Activated CD4-positive, alpha-beta T cell treated with anti-CD3 and anti-CD28 coated beads, Interleukin-2, amount 50 U/mL, for 24 hours (primary cell): ENCODE measurements around the gene LRP1.

Source experiments
- DNase-seq, 2 donors: peaks; one replicate each; pipeline ENCODE4 v3.0.0-alpha.2; 2020; ENCODE audit warnings: low read depth in 1 of 2, low spot score in 1 of 2

LRP1 gene

DNA sequence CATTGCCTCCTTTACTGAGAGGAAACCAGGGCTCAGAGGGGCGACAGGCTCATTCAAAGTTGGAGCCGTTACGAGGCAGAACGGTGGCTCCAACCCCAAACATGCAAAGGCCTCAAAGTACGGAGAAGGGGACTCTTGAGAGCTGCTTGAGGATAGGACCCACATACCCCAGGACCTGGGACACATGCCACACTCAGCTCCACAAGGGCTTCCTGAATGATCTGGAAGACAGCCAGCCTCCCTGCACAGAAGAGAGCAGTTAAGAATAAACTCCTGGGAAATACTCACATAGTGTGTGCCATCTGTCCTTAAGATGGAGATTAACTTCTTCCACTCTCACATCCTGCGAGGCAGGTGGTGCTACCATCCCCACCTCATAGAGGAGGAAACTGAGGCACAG lies 61.8 kb downstream of the LRP1 start:
- no peak for DNase-seq

DNA sequence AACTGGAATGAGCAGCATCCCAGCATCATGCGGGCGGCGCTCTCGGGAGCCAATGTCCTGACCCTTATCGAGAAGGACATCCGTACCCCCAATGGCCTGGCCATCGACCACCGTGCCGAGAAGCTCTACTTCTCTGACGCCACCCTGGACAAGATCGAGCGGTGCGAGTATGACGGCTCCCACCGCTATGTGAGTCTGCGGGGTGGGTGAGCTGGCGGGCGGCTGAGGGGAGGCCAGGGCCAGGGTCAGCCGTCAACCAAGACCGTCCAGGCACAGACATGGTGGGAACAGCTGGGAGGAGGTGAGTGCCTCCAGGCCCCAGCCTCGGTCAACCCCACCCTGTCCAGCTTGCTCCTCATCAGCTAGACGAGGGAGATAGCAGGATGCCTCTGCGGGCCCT lies 62.5 kb downstream of the LRP1 start:
- no peak for DNase-seq

DNA sequence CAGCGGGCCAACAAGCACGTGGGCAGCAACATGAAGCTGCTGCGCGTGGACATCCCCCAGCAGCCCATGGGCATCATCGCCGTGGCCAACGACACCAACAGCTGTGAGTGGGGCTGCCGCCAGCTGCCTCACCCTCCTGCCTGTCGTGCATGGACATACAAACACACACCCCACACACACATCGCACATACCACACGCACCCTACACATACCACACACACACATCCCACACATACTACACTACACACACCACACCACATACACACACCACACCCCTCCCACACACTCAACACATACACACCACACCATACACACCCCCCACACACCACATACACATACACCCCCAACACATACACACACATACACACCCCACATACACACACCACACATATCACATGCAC lies 63.1 kb downstream of the LRP1 start:
- no peak for DNase-seq

DNA sequence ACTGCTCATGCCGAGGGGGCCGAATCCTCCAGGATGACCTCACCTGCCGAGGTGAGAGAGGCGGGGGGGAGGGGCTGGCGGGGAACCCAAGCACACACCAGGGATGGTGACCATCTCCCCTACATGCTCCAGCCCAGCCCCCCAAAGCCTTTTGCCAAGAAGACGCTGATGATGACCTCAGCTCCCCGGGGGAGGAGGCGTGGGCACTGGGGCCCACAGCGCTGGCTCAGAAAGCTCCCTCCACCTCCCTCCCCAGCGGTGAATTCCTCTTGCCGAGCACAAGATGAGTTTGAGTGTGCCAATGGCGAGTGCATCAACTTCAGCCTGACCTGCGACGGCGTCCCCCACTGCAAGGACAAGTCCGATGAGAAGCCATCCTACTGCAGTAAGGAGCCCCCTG lies 64.6 kb downstream of the LRP1 start:
- no peak for DNase-seq

DNA sequence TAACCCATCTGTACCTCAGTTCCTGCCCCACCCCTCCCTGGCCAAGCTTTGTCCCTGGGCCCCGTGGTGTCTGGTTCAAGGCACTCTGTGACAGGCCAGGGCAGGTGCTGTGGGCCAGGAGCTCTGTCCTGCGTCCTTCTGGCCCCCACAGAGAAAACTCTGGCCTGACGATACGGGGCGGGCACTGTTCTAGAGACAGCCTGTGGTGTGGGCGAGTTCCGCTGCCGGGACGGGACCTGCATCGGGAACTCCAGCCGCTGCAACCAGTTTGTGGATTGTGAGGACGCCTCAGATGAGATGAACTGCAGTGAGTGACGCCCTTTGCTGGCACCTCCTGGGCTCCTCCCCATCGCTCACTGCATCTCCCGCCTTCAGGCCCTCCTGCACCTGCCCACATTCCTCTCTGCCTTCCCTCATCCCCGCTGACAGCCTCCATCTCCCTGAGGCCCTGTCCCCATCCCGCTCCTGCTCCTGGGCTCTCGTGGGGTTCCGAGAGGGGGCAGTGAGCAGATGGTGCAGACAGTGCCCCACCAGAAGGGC lies 65.5 kb downstream of the LRP1 start:
- DNase-seq, result no peak

DNA sequence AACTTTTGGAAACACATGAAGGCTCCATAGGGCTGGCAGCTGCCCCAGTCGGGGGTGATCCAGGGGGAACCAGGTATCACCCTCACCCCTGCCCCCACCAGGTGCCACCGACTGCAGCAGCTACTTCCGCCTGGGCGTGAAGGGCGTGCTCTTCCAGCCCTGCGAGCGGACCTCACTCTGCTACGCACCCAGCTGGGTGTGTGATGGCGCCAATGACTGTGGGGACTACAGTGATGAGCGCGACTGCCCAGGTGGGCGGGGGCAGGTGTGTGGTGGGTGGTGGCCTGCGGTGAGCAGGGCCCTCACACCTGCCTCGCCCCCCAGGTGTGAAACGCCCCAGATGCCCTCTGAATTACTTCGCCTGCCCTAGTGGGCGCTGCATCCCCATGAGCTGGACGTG lies 66.0 kb downstream of the LRP1 start:
- no peak for DNase-seq

DNA sequence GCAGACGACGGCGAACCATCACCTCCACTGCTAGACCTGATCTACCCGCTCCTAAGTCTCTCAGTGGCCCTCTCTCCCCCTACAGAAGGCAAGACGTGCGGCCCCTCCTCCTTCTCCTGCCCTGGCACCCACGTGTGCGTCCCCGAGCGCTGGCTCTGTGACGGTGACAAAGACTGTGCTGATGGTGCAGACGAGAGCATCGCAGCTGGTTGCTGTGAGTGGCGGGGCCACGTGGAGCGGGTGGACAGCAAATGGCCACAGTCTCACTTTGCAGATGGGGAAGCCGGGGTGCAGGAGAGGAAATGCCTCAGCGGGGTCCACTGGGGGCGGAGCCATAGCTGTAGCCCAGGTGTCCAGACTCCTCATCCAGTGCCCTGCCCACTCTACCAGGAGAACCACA lies 66.9 kb downstream of the LRP1 start:
- no peak for DNase-seq

DNA sequence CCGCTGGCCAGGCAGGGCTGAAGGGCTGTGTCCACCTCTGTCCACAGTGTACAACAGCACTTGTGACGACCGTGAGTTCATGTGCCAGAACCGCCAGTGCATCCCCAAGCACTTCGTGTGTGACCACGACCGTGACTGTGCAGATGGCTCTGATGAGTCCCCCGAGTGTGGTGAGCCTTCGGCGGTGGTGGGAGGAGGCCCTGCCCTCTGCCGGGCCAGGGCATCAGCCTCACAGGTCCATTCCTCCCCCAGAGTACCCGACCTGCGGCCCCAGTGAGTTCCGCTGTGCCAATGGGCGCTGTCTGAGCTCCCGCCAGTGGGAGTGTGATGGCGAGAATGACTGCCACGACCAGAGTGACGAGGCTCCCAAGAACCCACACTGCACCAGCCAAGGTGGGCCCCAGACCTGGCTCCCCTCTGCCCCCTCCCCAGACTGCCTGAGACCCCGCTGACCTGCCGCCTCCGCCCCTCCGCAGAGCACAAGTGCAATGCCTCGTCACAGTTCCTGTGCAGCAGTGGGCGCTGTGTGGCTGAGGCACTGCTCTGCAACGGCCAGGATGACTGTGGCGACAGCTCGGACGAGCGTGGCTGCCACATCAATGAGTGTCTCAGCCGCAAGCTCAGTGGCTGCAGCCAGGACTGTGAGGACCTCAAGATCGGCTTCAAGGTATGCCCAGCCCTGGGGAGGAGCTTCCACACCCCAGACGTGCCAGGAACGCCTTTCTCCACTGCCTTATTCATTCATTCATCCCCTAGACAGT lies 67.5 kb downstream of the LRP1 start:
- DNase-seq, result no peak

DNA sequence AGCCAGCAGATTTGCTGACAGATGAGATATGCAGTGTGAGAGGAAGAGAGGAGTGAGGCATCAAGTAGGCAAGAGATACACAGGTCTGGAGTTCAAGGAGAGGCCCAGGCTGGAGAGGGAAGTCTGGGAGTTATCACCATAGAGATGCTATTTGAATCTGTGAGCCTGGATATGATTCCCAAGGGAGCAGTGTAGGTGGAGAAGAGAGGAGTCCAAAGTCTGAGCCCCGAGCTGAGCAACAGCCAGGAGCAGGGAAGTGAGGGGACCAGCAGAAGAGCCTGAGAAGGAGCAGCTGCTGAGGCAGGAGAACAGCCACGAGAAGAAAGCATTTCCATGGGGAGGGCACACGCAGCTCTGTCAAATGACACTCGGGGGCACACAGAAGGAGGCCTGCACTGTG lies 68.2 kb downstream of the LRP1 start:
- no peak for DNase-seq

DNA sequence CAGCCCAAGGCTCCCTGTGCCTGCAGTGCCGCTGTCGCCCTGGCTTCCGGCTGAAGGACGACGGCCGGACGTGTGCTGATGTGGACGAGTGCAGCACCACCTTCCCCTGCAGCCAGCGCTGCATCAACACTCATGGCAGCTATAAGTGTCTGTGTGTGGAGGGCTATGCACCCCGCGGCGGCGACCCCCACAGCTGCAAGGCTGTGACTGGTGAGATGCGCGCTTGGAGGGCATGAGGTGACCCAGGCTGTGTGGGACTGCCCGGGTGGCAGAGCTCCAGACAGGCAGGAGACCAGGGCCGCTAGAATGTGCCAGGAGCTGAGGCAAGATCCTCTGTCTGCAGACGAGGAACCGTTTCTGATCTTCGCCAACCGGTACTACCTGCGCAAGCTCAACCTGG lies 68.7 kb downstream of the LRP1 start:
- DNase-seq, result no peak

DNA sequence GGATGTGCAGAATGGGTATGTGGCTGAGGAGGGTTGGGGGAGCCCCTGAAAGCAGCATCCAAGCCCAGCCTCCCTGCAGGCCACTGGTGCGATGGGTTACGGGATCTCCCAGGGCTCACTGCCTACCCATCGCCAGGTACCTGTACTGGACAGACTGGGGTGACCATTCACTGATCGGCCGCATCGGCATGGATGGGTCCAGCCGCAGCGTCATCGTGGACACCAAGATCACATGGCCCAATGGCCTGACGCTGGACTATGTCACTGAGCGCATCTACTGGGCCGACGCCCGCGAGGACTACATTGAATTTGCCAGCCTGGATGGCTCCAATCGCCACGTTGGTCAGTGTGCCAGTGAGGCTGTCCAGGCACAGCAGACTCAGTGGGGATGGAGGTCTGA lies 70.0 kb downstream of the LRP1 start:
- DNase-seq, result no peak

DNA sequence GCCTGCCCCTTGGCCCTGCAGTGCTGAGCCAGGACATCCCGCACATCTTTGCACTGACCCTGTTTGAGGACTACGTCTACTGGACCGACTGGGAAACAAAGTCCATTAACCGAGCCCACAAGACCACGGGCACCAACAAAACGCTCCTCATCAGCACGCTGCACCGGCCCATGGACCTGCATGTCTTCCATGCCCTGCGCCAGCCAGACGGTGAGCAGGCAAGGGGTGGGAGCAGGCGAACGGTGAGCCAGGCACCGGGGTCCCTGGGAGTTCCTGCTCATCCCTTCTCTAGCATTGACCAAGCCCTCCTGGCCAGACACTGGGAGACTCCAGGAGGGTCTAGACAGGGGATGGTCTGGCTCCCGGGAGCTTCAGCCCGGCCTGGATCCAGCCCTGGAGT lies 70.9 kb downstream of the LRP1 start:
- no peak for DNase-seq

DNA sequence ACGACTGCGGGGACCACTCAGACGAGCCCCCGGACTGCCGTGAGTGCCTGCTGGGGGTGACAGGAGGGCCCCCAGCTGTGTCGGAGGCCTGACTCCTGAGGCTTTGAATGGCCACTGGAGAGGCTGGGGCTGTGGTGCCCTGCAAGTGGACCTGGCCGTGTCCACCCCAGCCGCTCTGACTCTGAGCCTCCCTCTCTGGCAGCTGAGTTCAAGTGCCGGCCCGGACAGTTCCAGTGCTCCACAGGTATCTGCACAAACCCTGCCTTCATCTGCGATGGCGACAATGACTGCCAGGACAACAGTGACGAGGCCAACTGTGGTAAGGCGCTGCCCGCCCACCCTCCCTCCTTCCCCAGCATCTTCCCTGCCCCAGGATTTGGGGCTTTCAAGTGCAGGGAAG lies 72.2 kb downstream of the LRP1 start:
- DNase-seq, result no peak

DNA sequence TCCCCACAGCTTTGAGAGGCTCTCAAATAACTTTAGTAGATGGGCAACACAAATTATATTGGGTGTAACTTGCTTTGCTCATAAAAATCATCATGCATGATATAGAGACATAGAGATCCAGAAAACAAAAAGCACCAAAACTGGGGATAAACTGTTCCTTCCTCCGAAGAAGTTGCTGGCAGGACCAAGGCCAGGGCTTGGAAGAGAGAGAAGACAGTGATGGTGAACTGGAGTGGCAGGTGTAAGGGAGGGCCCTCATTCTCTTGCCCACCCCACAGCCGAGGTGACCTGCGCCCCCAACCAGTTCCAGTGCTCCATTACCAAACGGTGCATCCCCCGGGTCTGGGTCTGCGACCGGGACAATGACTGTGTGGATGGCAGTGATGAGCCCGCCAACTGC lies 72.9 kb downstream of the LRP1 start:
- no peak for DNase-seq

DNA sequence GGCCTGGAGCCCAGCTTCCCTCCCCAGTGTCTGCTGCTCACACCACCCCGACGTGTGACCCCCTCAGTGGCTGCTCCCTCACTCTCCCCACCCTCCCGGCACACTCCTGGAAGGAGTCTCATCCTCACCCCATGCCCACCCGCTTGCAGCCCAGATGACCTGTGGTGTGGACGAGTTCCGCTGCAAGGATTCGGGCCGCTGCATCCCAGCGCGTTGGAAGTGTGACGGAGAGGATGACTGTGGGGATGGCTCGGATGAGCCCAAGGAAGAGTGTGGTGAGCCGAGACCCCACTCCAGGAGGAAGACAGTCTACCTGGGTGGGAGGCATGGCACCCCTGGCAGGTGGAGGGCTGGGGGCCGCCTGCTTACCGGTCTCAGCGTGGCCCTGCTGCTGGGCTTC lies 73.3 kb downstream of the LRP1 start:
- no peak for DNase-seq

DNA sequence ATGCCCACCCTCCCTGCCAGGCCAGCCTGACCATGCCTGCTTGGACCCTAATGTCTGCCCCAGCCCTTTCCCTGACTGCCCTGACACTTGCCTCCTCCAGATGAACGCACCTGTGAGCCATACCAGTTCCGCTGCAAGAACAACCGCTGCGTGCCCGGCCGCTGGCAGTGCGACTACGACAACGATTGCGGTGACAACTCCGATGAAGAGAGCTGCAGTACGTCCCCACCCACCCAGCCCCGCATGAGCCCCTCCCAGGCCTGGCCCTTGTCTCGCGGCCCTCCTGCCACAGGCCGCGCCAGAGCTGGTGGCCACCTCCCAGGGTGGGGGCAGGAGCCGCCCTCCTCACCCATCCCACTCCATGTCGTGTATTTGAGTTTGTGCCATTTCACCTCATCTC lies 74.0 kb downstream of the LRP1 start:
- DNase-seq, result no peak

DNA sequence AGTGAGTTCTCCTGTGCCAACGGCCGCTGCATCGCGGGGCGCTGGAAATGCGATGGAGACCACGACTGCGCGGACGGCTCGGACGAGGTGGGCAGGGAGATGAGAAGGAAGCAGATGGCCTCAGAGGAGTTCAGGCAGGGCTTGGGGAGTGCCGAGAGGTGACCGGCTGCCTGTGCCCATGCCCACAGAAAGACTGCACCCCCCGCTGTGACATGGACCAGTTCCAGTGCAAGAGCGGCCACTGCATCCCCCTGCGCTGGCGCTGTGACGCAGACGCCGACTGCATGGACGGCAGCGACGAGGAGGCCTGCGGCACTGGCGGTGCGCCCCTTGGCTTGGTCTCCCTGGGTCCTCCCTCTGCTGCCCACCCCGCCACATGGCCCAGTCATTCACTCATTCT lies 74.9 kb downstream of the LRP1 start:
- no peak for DNase-seq

DNA sequence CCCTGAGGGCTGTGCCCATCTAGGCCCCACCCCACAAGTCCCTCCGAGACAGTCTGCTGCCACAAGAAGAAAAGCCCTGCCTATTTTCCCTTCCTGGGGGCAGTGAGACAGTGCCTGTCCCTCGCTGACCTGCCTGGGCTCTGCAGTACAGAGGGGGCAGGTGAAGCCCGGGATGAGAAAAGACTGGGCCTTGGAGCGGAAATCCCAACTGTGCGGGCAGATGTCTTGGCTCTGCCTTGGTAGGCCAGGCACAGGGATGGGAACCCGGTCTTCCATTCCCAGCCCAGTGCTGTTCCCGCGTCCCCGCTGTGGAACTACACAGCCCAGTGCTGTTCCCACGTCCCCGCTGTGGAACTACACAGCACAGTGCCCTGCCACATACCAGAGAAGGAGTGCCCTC lies 75.5 kb downstream of the LRP1 start:
- no peak for DNase-seq

DNA sequence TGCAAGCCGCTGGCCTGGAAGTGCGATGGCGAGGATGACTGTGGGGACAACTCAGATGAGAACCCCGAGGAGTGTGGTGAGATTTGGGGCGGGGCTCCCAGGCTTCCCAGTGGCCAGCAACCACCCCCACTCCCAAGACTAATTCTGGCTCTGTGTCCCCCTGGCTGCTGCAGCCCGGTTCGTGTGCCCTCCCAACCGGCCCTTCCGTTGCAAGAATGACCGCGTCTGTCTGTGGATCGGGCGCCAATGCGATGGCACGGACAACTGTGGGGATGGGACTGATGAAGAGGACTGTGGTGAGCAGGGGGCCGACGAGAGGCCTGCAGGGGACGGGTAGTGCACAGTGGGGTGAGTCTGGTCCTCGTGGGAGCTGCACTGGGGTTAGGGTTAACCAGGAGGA lies 76.2 kb downstream of the LRP1 start:
- DNase-seq, result no peak

DNA sequence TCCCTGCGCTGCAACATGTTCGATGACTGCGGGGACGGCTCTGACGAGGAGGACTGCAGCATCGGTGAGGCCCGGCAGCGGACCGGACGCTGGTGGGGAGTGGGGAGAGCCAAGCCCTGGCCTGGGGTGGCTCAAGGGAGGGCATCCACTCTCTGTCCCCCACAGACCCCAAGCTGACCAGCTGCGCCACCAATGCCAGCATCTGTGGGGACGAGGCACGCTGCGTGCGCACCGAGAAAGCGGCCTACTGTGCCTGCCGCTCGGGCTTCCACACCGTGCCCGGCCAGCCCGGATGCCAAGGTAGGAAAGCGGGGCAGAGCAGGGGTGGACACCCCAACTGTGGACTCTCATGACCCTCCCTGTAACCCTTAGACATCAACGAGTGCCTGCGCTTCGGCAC lies 76.9 kb downstream of the LRP1 start:
- no peak for DNase-seq

DNA sequence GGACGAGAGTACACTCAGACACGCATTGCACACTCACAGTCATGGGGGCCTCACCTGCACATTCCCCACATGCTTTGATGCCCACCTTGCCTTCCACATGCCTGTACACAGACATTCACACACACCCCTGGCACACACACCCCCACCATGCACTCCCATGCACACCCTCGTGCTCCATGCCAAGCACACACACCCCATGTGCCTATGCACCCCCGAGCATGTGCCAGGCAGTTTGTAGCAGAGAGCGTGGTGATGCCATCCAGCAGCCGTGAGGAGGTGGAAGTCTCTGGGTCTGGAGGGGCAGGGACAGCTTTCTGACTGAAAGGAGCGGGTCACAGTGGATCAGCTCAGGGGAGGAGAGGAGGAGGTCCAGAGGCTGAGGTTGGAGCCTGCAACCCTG lies 77.6 kb downstream of the LRP1 start:
- no peak for DNase-seq

DNA sequence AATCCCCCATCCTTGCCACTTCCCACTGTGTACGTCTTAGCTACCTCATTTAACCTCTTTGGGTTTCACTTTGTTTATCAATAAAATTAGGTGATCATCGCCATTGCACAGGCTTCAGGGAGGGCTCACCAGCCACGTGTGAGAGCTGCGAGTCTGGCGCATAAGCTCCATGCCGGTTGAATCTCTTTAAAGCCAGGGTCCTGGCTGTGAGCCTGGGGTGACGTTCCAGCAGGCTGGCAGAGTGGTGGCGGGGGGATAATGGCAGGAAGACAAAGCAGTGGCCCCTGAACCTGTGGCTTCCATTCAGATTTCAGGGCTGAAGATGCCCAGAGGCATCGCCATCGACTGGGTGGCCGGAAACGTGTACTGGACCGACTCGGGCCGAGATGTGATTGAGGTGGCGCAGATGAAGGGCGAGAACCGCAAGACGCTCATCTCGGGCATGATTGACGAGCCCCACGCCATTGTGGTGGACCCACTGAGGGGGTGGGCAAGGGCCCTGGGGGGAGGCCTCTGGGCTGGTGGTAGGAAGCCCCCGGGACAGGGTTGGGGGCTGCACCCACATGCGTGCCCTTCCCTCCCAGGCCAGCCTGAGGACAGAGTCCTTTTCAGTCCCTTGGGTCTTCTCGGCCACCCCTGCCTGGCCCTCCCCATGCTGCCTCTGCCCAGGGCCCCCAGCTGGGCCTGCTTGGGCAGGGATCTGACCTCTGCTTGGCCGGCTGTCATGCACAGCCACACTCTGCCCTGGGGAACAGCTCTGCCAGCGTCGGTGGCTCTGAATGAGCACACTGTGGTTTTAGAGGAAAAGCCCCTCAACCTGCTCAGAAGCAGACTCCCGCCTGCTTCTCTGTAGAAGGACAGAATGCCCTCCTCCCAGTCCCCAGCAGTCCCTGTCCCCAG lies 79.7 kb downstream of the LRP1 start:
- DNase-seq, result no peak
